Nephron (organoid): Measurements from ENCODE around the gene ZDHHC14.
"Not testable (repeated sequence)": the region's sequence is repeated elsewhere in the genome, so short reads cannot be mapped to it uniquely, and the experiment has no call there.

ENCODE experiments used
- H3K27ac Mint-ChIP-seq, 3 experiments: 2 replicates each; pipeline ENCODE4 v1.8.0; 2020; ENCODE audit warnings: mixed read lengths in 3 of 3, mild to moderate bottlenecking in 2 of 3, moderate library complexity in 1 of 3
- H3K27me3 Mint-ChIP-seq: 2 replicates; pipeline ENCODE4 v1.8.0; 2021; ENCODE audit warnings: low read depth, mild to moderate bottlenecking, moderate library complexity, mixed read lengths
- H3K36me3 Mint-ChIP-seq: 2 replicates; pipeline ENCODE4 v1.8.0; 2020; ENCODE audit warnings: low read depth, mixed read lengths
- H3K4me1 Mint-ChIP-seq: 2 replicates; pipeline ENCODE4 v1.8.0; 2020; ENCODE audit warnings: mixed read lengths
- H3K4me3 Mint-ChIP-seq, 3 experiments: 2 replicates each; pipeline ENCODE4 v1.8.0; 2020; ENCODE audit warnings: mild to moderate bottlenecking in 3 of 3, mixed read lengths in 3 of 3, moderate library complexity in 2 of 3
- H3K9me3 Mint-ChIP-seq: 2 replicates; pipeline ENCODE4 v1.8.0; 2020; ENCODE audit warnings: mixed read lengths
- CTCF ChIP-seq, 3 experiments: fragments of 200-600 bp; sonication (generic); IDR thresholded peaks; one replicate each; pipeline ENCODE4 v1.5.0; 2021; ENCODE audit warnings: antibody characterized with exemption in 3 of 3; ENCODE audit not compliant: unreplicated experiment in 3 of 3

Gene ZDHHC14

DNA sequence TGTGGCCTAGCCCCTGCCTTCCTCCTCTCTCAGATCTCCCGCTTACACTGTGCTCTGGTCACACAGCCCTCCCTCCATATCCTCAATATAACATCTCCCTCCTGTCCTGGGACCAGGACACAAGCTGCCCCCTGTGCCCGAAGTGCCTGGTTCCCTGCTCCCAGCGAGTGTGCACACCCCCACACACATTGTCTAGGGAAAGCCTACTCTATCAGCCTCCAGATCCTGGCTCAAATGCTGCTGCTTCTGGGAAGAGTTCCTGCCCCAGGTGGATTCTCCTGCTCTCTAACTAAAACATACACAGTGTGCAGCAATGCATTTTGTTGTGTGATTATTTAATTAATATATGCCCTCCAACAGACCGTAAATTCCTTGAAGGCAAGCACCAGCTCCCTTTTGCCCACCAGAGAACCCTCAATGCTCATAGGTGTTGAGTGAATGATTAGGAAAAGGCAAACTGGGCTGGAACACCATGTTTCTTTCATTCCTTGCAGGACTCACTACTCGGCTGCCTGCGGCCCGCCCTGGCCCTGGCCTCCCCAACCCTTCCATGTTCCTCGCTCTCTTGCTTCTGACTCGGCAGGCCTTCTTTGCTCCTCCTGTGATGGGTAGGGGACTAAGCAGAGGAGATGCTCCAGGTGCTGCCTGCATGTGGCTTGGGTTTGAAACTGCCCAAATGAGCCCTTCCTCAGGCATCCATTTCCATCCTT is 194.6 kb downstream of the ZDHHC14 start:
- Mint-ChIP-seq H3K27ac (no peak overlapping the region), H3K9me3 (peaks cover 8% of the 10 kb centered on the region), H3K4me1 (no peaks in the 10 kb centered on the region), H3K4me3 (no peak overlapping the region), H3K36me3 (no peaks in the 10 kb centered on the region), H3K27me3 (peaks cover 3% of the 10 kb centered on the region)
- TF ChIP-seq CTCF (IDR thresholded peaks at IDR 0.05; ENCODE audit: unreplicated experiment in 3 of 3), result no peak

DNA sequence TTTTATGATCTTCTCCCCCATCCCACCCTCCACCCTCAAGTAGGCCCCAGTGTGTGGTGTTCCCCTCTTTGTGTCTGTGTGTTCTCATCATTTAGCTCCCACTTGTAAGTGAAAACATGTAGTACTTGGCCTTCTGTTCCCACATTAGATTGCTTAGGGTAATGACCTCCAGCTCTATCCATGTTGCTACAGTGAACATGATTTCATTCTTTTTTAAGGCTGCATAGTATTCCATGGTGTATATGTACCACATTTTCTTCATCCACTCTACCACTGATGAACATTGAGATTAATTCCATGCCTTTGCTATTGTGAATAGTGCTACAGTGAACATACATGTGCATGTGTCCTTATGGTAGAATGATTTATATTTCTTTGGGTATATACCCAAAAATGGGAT is 196.0 kb downstream of the ZDHHC14 start:
- not testable (repeated sequence) for H3K27ac Mint-ChIP-seq, H3K4me3 Mint-ChIP-seq, H3K4me1 Mint-ChIP-seq, H3K9me3 Mint-ChIP-seq, H3K27me3 Mint-ChIP-seq, H3K36me3 Mint-ChIP-seq

DNA sequence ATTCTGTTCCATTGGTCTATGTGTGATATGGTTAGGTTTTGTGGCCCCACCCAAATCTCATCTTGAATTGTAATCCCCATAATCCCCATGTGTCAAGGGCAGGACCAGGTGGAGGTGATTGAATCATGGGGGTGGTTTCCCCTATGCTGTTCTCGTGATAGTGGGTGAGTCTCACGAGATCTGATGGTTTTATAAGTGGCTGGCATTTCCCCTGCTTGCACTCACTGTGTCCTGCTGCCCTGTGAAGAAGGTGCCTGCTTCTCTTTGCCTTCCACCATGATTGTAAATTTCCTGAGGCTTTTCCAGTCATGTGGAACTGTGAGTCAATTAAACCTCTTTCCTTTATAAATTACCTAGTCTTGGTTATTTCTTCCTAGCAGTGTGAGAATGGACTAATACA is 197.5 kb downstream of the ZDHHC14 start:
- not testable (repeated sequence) for H3K36me3 Mint-ChIP-seq, H3K27ac Mint-ChIP-seq, H3K4me1 Mint-ChIP-seq, H3K4me3 Mint-ChIP-seq, H3K27me3 Mint-ChIP-seq
- peaks cover 15% of the 10 kb centered on the region for H3K9me3 Mint-ChIP-seq

DNA sequence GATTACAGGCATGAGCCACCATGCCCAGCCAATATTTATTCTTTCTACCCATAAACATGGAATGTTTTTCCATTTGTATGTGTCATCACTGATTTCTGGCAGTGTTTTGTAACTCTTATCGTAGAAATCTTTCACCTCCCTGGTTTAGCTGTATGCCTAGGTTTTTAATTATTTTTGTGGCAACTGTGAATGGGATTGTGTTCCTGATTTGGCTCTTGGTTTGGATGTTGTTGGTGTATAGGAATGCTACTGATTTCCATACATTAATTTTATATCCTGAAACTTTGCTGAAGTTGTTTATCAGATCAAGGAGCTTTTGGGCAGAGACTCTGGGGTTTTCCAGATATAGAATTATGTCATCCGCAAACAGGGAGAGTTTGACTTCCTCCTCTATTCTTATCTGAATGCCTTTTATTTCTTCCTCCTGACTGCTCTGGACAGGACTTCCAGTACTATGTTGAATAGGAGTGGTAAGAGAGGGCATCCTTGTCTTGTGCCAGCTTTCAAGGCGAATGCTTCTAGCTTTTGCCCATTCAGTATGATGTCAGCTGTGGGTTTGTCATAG is 198.6 kb downstream of the ZDHHC14 start:
- Mint-ChIP-seq H3K36me3 (peaks cover 7% of the 10 kb centered on the region), H3K4me3 (no peak overlapping the region), H3K27ac (no peak overlapping the region), H3K4me1 (no peaks in the 10 kb centered on the region), H3K9me3 (peaks cover 15% of the 10 kb centered on the region), H3K27me3 (peaks cover 7% of the 10 kb centered on the region)
- no peak for TF ChIP-seq CTCF (IDR thresholded peaks at IDR 0.05; ENCODE audit: unreplicated experiment in 3 of 3)

DNA sequence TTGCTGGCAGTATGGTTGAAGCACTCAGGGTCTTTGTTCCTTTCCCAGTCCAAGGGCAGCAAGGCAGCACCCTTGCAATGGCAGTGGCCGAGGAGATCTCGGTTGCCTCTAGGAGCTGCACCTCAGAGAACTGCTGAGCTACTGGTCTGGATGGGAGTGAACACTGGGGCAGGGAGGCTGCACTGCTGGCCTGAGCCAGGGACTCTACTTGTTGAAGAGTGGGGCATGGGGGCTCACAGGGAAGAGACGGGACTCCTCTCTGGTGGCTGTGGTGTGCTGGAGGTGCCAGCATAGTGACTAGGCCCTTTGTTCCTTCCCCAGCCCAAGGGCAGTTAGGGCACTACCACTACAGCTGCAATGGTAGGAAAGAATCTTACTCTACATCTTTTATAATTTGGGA is 203.0 kb downstream of the ZDHHC14 start:
- Mint-ChIP-seq H3K36me3 (peaks cover 10% of the 10 kb centered on the region), H3K27me3 (peaks cover 4% of the 10 kb centered on the region), H3K4me3 (no peak overlapping the region), H3K9me3 (peaks cover 12% of the 10 kb centered on the region), H3K27ac (no peak overlapping the region), H3K4me1 (no peaks in the 10 kb centered on the region)
- TF ChIP-seq CTCF (IDR thresholded peaks at IDR 0.05; ENCODE audit: unreplicated experiment in 3 of 3), result no peak

DNA sequence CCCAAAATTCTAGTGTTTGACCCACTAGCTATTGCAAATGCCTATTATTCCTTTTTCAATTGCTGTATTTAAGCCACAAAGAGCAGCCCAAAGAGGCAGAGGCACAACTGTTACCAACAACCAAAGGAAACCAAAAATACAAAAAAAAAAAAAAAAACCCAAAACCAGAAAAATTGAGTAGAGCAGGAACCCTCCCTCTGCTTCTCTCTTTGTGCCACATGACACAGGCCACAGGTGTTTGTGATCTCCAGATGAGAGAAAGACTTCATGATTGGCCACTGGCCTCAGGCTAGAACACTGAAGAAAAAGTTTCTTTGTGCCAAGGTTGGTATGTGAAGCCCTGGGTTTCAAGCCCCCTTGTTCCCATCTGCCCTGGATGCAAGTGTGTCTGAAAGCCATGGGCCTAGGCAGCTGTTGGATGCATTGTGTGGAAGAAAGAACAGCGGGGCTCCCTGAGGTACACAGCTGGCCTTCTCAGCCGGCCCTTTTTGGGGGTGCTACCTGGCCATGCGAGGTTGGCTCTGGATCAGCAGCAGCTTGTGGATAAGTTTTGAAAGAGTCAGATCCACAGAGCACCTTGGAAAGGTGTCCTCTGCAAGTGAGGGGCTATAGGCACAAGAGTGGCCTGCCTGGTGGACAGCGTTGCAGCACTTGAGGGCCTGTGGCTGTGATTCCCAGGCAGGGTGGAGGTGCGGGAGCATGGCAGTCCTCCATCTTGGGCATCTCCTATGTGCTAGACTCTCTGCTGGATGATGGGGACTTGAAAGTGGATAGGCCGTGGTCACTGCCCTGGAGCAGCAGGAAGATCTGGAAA is 204.5 kb downstream of the ZDHHC14 start:
- no peak for TF ChIP-seq CTCF (IDR thresholded peaks at IDR 0.05; ENCODE audit: unreplicated experiment in 3 of 3)
- Mint-ChIP-seq H3K27ac (no peak overlapping the region), H3K36me3 (peaks cover 17% of the 10 kb centered on the region), H3K4me3 (no peak overlapping the region), H3K27me3 (peaks cover 4% of the 10 kb centered on the region), H3K4me1 (no peaks in the 10 kb centered on the region), H3K9me3 (peaks cover 15% of the 10 kb centered on the region)
